D341Med (cell line): ENCODE results near the gene TNFRSF12A.
A peak's percentile ranks its signal among the peaks of the same experiment; 100 is the strongest.
"Not testable (repeated sequence)": the region's sequence is repeated elsewhere in the genome, so short reads cannot be mapped to it uniquely, and the experiment has no call there.

Experiments
- DNase-seq: peaks from one replicate; pipeline ENCODE4 v3.0.0; 2012; ENCODE audit warnings: low spot score

The TNFRSF12A gene

DNA sequence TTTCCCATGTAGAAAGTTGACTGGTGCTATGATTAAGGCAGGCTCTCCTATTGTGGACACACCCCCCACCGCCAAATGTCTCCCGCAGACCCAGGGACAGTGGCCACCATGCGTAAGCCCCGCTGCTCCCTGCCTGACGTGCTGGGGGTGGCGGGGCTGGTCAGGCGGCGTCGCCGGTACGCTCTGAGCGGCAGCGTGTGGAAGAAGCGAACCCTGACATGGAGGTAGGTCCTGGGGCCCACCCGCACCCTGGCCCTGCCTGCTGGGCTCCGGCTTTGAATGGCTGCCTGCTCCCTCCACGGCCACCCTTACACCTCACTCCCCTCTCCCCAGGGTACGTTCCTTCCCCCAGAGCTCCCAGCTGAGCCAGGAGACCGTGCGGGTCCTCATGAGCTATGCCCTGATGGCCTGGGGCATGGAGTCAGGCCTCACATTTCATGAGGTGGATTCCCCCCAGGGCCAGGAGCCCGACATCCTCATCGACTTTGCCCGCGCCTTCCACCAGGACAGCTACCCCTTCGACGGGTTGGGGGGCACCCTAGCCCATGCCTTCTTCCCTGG is 29.8 kb downstream of the TNFRSF12A start:
- DNase-seq, result no peak

DNA sequence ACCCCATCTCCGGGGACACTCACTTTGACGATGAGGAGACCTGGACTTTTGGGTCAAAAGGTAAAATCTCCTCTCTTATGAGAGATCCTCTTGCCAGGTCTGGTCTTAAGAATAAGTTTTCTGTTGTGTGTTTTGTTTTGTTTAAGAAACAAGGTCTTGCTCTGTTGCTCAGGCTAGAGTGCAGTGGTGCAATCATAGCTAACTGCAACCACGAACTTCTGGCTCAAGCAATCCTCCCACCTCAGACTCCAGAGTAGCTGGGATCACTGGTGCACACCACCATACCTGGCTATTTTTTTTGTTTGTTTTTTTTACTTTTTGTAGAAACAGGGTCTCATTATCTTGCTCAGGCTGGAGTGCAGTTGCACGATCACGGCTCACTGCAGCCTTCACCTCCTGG is 30.3 kb downstream of the TNFRSF12A start:
- no peak for DNase-seq

DNA sequence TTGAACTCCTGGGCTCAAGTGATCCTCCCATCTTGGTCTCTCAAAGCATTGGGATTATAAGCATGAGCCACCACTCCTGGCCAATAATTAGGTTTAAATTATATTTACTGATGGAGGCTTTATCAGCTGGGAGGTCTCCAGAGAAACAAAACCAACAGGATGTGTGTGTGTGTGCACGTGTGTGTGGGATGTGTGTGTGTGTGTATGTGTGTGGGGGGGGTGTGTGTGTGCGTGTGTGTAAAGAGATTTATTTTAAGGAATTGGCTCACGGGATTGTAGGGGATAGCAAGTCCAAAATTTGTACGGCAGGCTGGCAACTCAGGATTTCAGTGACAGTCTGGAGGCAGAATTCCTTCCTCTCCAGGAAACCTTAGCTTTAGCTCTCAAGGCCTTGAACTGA is 30.8 kb downstream of the TNFRSF12A start:
- DNase-seq, result no peak

DNA sequence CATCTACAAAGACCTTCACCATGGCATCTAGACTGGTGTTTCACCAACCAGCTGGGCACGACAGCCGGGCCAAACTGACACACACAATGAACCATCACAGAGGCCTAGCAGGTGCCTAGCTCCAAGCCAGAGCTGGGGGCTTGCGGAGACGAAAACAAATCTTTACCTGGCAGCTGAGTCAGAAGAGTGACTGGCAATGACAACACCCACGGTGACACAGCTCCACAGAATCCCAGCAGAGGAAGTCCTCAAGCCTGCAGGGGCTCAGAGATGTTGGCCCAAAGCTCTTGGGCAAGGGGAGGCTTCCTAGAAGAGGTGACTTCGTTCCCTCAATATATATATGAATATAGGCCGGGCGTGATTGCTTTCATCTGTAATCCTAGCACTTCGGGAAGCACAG is 31.3 kb downstream of the TNFRSF12A start:
- DNase-seq, result no peak

DNA sequence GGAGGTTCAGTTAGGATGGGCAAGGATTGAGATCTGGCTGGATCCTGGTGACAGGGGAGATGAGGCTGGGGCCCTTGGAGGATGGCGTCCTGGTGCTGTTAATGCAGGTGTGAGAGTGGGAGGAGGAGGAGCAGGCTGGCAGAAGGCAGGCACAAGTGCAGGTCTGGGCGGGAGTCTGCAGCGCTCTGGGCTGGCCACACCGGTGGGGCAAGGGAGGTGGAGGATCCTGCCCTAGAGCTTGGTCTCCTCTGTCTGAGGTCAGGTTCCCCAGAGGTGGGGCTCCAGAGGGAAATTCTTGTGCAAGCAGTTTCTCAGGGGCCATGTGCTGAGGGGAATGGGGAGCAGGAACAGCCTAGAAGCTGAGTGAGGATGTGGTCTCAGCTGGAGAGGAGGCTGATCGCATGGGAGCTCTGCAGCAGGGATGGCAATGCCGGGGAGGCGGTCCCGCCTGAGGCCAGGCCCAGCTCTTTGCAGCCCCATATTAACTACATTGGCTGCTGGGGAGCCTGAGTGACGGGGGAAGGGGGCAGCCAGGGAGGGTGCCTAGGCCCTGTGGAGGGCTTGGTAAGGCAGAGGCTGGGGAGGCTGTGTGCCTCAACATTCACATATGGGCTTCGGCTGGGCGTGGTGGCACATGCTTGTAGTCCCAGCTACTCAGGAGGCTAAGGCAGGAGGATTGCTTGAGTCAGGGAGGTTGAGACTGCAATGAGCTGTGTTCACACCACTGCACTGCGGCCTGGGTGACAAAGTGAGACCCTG is 32.6 kb downstream of the TNFRSF12A start:
- not testable (repeated sequence) for DNase-seq

DNA sequence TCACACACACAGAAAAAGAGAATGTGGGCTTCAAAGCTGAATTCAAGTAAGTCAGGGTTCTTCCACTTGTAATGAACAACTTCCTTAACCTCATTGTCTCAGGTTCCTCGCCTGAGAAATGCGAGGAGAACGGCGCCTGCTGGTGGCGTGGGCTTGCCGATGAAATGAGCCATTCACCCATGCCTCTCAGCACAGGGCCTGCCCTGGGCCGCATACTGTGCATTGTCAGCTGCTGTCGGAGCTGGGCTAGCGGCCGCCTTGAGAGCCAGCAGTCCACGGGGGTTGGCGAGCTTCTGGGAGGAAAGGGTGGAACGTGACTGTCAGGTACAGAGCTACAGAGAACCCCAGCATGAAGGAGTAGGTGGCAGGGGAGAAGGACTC is 33.2 kb downstream of the TNFRSF12A start:
- DNase-seq, result not testable (repeated sequence)

DNA sequence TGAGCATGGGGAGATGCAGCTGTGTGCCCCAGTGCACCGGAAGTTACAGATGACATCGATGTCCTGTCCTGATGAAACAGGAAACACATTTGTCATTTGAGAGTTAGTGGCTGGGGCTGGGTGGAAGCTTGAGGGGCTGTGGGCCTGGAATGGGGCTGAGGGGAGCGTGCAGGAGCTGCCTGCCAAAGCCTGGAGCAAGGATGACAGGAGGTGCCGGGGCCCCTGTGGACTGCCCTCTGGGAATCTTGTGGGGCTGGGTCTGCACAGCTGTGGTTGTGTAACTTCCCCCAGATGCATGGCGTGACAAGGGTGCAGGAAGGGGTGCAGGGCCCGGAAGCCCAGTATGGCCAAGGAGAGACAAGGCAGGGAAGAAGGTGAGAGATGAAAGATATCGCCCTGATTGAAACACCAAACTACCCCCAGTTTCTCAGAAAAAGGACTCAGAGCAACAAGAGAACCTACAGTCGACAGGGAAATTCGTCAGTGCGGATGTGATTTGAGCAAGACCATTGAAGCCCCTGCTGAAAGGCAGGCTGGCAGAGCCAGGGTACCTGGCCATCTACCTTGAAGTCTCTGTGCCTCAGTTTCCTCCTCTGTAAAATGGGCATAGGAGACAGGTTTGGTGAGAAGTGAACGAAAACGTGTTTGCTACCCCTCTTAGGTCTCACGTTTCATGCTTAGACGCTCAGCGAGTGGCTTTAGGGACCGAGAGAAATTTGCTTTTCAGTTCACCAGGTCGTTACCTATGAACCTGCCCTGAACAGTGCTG is 35.0 kb downstream of the TNFRSF12A start:
- DNase-seq, result no peak

DNA sequence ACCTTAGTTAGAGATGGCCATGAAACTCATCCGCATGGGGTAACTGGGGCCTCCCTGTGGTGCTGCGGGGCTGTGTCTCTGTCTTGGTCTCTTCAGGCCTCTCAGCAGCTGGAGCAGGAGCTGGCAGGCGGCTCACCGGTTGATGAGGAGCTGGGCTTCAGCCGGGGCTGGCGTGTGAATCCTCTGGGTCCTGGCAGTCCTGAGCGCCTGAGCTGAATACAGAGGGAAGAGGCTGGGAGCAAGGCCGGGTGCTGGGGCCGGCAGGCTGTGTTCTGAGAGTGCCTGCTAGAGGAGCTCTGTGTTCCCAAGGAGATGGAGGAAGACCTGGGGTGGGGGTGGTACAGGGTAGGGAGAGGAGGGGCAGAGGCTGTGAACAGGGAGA is 35.6 kb downstream of the TNFRSF12A start:
- DNase-seq, result not testable (repeated sequence)

DNA sequence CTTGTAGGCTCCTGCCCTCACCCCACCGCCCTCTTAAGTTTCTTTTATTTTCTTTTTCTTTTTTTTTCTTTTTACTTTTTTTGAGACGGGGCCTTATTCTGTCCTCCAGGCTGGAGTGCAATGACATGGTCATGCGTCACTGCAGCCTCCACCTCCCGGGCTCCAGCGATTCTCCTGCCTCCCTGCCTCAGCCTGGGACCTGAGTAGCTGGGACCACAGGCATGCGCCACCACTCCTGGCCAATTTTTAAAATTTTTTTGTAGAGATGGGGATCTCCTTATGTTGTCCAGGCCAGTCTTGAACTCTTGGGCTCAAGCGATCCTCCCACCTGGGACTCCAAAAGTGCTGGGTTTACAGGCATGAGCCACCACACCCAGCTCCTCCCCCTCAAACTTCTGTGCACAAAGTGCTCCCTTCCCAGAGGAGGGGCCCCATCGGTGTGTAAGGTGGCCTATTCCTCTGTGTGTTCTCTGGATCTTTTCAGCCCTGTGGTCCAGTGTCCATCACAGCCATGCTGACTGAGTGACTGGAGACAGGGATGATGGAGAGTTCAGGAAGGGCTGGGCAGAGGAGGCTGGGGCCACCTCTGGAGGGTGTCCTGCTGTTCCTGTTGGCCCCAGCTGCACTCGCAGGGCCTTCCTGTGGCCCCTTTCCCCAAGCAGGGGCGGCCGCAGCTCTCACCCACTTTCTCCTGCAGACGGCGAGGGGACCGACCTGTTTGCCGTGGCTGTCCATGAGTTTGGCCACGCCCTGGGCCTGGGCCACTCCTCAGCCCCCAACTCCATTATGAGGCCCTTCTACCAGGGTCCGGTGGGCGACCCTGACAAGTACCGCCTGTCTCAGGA is 36.4 kb downstream of the TNFRSF12A start:
- no peak for DNase-seq

DNA sequence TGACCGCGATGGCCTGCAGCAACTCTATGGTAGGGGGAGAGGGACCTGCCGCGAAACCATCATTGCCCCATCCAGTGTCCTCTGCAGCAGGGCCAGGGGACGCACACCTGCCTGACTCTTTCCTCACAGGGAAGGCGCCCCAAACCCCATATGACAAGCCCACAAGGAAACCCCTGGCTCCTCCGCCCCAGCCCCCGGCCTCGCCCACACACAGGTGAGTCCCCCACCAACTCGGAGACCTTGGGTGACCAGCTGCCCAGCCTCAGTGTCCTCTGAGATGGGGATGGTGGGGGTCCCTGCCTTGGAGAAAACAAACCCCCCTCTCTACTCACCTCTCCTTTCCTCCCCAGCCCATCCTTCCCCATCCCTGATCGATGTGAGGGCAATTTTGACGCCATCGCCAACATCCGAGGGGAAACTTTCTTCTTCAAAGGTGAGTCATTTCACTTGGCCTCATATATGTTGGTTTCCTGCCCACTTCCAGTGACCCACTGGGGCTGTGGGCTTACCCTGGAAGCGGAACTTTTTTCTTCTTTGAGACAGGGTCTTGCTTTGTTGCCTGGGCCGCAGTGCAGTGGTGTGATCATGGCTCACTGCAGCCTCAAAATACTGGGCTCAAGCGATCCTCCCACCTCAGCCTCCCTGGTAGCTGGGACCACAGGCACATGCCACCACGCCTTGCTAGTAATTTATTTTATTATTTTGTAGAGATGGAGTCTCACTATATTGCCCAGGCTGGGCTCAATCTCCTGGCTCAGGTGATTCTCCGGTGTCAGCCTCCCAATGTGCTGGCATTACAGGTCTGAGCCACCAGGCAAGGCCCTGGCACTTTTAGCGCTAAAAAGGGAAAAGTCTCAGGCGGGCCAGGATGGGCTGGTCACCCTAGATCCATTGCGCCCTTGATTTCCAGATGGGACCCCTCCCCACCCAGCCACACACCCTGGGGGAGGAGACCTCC is 37.3 kb downstream of the TNFRSF12A start:
- no peak for DNase-seq

DNA sequence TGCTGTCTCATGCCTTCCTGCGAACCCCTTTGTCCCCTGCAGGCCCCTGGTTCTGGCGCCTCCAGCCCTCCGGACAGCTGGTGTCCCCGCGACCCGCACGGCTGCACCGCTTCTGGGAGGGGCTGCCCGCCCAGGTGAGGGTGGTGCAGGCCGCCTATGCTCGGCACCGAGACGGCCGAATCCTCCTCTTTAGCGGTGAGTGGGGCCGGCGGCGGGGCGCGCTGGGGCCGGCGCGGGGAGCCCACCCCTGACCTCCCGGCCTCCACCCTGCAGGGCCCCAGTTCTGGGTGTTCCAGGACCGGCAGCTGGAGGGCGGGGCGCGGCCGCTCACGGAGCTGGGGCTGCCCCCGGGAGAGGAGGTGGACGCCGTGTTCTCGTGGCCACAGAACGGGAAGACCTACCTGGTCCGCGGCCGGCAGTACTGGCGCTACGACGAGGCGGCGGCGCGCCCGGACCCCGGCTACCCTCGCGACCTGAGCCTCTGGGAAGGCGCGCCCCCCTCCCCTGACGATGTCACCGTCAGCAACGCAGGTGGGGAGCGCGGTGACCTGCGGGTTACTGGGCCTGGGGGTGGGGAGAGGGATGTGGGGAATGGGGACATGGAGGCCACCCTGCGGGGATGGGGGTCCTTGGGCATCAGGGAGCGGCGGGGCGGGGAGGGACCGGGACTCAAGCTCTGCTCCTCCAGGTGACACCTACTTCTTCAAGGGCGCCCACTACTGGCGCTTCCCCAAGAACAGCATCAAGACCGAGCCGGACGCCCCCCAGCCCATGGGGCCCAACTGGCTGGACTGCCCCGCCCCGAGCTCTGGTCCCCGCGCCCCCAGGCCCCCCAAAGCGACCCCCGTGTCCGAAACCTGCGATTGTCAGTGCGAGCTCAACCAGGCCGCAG is 38.2 kb downstream of the TNFRSF12A start:
- DNase-seq, result peak; percentile 66

DNA sequence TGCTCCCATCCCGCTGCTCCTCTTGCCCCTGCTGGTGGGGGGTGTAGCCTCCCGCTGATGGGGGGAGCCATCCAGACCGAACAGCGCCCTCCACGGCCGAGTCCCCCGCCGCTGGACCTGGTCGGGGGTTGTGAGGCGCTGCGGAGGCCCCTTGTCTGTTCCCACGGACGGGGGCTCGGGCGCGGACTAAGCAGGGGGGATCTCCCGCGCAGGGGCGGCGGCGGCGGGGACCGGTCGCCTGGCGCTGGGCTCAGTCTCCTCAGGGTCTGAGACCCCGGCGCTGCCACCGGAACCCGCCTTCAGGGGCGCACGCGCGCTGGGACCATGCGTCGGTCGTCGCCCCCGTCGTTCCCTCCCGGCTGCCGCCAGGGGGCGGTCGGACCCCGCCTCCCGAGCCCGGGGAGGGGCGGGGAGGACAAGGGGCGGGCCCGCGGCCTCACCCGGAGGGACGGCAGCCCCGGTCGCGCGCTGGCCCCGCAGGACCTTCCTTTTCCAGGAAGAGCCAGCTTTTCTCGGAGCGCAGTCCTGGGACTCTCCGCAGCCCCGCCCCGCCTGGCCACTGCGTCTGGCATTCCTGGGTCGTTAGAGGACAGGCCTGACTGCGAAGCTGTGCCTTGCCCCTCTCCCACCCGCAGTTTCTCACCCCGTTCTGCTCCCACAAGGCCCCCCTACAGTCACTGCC is 39.0 kb downstream of the TNFRSF12A start:
- peak; percentile 98 for DNase-seq

DNA sequence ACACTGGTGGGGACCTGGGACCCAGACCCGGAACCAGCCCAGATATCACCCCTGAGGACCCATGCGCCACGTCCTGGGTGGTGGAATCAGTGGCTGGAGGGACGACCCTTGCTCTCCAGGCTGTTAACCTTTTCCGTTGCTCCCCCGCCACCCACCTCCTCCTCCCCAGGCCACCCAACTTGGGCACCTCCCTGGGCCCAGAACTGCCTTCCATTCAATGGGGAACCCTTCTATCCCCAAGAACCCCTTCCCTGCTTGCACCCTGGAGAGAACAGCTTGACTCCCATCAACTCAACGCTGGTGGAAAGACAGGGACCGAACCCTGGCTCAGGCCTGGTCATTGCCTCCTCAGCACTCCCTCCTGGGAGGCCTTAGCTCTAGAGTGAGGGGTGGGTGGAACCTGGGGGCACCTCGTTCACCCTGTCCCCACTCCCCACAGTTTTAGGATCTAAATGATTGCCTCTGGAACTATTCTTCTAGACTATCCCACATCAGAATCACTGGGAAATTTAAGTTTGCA is 39.6 kb downstream of the TNFRSF12A start:
- no peak for DNase-seq

DNA sequence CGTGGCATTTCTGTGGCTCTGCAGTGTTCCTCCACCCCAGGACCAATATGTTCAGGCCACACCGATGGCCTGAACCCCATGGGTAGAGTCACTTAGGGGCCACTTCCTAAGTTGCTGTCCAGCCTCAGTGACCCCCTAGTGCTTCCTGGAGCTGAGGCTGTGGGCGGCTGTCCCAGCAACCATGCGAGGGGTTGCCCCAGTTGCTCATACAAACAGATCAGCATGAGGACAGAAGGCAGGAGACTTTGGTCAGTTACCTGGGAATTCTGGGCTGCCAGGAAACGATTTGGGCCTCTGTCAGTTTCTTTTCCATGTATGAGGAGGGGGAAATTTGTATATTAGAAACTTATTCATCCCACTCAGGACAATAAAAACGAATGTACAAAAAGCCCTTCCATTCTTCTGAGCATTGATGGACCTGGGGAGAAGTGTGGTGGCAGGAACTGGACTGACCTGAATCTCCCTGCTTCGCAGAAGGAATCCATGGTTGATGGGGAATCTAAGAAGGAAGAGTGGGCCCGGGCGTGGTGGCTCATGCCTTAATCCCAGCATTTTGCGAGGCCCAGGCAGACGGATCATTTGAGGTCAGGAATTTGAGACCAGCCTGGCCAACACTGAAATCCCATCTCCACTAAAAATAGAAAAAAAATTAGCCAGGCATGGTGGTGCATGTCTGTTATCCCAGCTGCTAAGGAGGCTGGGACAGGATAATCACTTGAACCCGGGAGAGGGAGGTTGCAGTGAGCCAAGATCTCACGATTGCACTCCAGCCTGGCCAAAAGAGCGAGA is 40.4 kb downstream of the TNFRSF12A start:
- DNase-seq, result no peak

DNA sequence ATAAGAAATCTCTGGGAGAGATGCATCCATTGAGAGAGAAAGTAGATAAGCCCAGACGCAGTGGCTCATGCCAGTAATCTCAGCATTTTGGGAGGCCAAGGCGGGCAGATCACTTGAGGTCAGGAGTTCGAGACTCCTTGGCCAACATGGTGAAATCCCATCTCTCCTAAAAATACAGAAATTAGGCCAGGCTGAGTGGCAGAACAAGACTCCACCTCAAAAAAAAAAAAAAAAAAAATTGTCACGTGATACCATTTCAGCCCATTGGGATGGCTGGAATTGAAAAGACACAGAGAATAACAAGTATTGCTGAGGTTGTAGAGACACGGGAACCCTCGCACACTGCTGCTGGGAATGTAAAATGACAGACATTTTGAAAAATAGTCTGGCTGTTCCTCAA is 42.4 kb downstream of the TNFRSF12A start:
- no peak for DNase-seq

DNA sequence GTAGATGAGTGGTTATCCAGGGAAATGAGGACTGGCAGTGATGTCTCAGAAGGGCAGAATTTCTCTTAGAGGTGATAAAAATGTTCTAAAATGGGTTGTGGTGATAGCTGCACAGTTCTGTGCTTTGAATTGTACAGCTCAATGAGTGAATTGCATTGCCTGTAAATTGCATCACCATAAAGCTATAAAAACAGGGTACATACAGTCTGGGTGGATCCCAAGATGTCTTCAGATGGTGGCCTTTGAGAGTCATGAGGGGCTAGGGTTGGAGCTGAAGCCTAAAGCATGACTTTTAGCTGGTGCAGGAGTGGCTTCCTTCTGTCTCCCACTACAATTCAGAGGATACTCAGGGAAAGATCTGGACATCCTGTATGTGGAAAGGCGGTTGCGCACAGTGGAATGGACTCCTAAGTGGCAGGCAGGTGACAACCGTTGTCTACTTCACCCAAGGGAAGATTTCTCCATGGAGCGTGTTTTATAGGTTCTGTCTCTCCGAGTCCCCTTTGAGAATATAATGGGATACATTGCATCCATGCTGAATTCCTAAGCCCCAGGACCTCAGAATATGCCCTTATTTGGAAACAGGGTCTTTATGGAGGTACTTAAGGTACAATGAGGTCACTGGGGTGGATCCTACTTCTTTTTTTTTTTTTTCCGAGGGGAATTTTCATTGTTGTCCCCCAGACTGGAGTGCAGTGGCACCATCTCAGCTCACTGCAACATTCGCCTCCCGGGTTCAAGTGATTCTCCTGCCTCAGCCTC is 43.6 kb downstream of the TNFRSF12A start:
- no peak for DNase-seq

DNA sequence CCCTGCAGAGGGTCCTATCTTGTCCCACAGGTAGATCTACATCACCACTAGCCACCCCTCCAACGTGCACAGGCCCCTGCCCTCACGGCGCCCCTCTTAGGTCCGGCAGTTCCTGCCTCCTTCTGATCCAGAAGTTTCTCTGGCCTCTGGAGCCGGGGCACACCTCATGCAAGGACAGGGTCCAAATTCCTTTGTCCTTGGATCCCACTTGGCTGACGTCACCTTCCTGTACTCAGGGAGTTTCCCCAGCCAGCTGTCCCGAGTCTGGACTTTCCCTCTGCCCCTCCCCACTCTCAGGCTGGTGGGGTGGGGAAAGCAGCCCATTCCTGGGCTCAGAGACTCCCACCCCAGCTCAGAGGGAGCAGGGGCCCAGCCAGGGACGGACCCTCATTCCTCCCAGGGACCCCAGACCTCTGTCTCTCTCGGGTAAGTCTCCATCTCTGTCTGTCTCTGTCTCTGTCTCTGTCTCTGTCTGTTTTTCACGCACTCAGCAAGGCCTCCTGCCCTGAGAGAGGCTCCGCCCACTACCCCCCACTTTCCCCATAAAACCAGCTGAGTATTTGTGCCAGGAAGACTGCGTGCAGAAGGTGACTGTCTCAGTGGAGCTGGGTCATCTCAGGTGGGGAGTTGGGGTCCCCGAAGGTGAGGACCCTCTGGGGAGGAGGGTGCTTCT is 45.0 kb downstream of the TNFRSF12A start, which contains the start of gene IL32:
Gene IL32 (plus strand): TSS at position 572 of the 673 bp plus-strand sequence. CDS start 172 bp downstream, outside the sequence.
- no peak for DNase-seq
